Vagina (tissue), 2 donors: ENCODE measurements around the gene ATXN1. TPM values are rescaled to one million over a fixed set of nuclear protein-coding genes. Genes with fewer than 3 reads are reported as not detected.
A peak's percentile ranks its signal among the peaks of the same experiment; 100 is the strongest.
"Not testable (repeated sequence)": the region's sequence is repeated elsewhere in the genome, so short reads cannot be mapped to it uniquely, and the experiment has no call there.

Experiments used
- DNase-seq, 2 donors: peaks; one replicate each; pipeline ENCODE4 v3.0.0-alpha.2; 2017; ENCODE audit errors: extremely low spot score in 2 of 2
- H3K27ac ChIP-seq: fragments of 200-600 bp; sonication (generic); one replicate; pipeline ENCODE4 v1.5.1; 2019
- H3K27me3 ChIP-seq: fragments of 200-600 bp; sonication (generic); one replicate; pipeline ENCODE4 v1.5.1; 2019
- H3K36me3 ChIP-seq, 2 donors: fragments of 200-600 bp; sonication (generic); one replicate each; pipeline ENCODE4 v1.5.1; 2017 to 2019
- H3K4me1 ChIP-seq: fragments of 200-600 bp; sonication (generic); one replicate; pipeline ENCODE4 v1.5.1; 2019
- H3K4me3 ChIP-seq, 2 donors: fragments of 200-600 bp; sonication (generic); 1 replicate in 1 of 2; 2 replicates in 1 of 2; pipeline ENCODE4 v1.5.1; 2016 to 2019
- H3K9me3 ChIP-seq: fragments of 200-600 bp; sonication (generic); one replicate; pipeline ENCODE4 v1.5.1; 2019
- POLR2A ChIP-seq, 2 donors: fragments of 450-650 bp; IDR thresholded peaks; one replicate each; pipeline ENCODE4 v1.6.1; 2017; ENCODE audit warnings: antibody characterized with exemption in 2 of 2, mild to moderate bottlenecking in 2 of 2, moderate library complexity in 2 of 2
- POLR2AphosphoS5 ChIP-seq, 2 donors: sonication (generic); formaldehyde crosslinking; IDR thresholded peaks; one replicate each; pipeline ENCODE4 v1.9.0; 2017; ENCODE audit warnings: antibody characterized with exemption in 2 of 2, mild to moderate bottlenecking in 2 of 2, low read depth in 1 of 2; ENCODE audit not compliant: insufficient read depth in 1 of 2
- intact Hi-C: fragments of 100-400 bp; cut with DNase I; formaldehyde crosslinking; loops from one replicate; pipeline ENCODE4 v1.15.1; 2023
- total RNA-seq: library from RNA; depleted of rRNA; stranded (reverse); fragments of >200 nt; gene quantifications from one replicate; pipeline ENCODE4 v1.2.3, GENCODE V29; 2016
- TF ChIP-seq, protein P1 (sequence below), 3 experiments: fragments of 450-650 bp in 2 of 3; fragments of 200-600 bp in 1 of 3; sonication (generic) in 1 of 3; IDR thresholded peaks; one replicate each; pipeline ENCODE4 v1.5.1; 2017 to 2019; ENCODE audit warnings: antibody characterized with exemption in 3 of 3, mild to moderate bottlenecking in 2 of 3, moderate library complexity in 2 of 3

Gene ATXN1
- total RNA-seq, 1 donor from 2014 or later: 43.2 TPM

DNA sequence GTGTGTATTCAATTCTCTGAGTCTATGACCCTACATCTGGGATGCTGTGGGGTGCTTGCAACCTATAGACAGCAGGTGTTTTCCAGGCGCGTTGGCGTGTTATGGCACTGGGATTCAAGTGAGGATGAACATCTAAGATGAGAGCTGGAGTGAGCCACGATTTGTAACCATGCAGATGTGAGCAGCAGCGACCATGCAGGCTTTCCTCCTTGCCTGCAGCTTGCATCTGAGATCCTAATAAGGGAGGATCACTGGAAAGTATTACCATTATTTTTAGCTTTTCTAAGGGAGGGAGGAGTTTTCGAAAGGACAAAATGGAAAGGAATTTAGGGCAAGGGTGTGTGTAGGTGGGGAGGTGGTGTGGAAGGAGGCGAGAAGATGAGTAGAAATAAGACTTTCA, 216.7 kb downstream of the ATXN1 start:
- no peak overlapping the region for H3K4me3 ChIP-seq
- H3K27ac ChIP-seq: no peak overlapping the region
- TF ChIP-seq POLR2AphosphoS5 (IDR thresholded peaks at IDR 0.05; ENCODE audit: insufficient read depth in 1 of 2, low read depth in 1 of 2): no peak
- intact Hi-C loops: loop anchor here (10.0 kb wide), 1 partner anchor 220 kb away; the partner anchor contains the start of gene ATXN1
- no peaks in the 10 kb centered on the region for H3K36me3 ChIP-seq
- H3K4me1 ChIP-seq: peaks cover 23% of the 10 kb centered on the region
- DNase-seq: no peak
- H3K9me3 ChIP-seq: no peaks in the 10 kb centered on the region
- H3K27me3 ChIP-seq: no peaks in the 10 kb centered on the region

DNA sequence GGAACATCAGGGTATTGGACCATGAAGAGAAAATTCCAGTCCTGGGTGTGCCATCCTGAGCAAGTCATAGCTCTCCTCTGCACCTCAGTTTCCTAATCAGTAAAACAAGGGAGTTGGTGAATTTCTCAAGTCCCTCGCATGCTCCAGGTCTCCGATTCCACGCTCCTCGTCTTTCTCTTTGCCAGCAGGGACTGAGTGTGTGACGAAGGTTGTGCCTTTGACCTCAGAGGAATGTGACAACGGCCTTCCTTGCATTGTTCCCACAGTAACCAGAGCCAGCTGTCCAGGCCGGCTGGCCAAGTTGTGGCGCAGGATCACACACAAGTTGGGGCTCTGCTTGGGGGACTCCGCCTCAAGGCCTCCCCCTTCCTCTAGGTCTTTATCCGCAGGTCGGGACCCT, 217.3 kb downstream of the ATXN1 start:
- intact Hi-C loops: loop anchor here (10.0 kb wide), 1 partner anchor 221 kb away; the partner anchor contains the start of gene ATXN1
- Histone ChIP-seq H3K9me3 (no peaks in the 10 kb centered on the region), H3K27ac (peak overlapping the region; percentile 14), H3K36me3 (no peaks in the 10 kb centered on the region), H3K4me1 (peaks cover 23% of the 10 kb centered on the region), H3K27me3 (no peaks in the 10 kb centered on the region), H3K4me3 (no peak overlapping the region)
- no peak for DNase-seq
- TF ChIP-seq, protein P1, sequence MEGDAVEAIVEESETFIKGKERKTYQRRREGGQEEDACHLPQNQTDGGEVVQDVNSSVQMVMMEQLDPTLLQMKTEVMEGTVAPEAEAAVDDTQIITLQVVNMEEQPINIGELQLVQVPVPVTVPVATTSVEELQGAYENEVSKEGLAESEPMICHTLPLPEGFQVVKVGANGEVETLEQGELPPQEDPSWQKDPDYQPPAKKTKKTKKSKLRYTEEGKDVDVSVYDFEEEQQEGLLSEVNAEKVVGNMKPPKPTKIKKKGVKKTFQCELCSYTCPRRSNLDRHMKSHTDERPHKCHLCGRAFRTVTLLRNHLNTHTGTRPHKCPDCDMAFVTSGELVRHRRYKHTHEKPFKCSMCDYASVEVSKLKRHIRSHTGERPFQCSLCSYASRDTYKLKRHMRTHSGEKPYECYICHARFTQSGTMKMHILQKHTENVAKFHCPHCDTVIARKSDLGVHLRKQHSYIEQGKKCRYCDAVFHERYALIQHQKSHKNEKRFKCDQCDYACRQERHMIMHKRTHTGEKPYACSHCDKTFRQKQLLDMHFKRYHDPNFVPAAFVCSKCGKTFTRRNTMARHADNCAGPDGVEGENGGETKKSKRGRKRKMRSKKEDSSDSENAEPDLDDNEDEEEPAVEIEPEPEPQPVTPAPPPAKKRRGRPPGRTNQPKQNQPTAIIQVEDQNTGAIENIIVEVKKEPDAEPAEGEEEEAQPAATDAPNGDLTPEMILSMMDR (IDR thresholded peaks at IDR 0.05): no peak
- TF ChIP-seq POLR2A (IDR thresholded peaks at IDR 0.05) (no peak), POLR2AphosphoS5 (IDR thresholded peaks at IDR 0.05; ENCODE audit: insufficient read depth in 1 of 2, low read depth in 1 of 2) (no peak)

GRCh38 chr6:16543521-16543920, 217.7 kb downstream of the ATXN1 start:
- Histone ChIP-seq H3K27ac (no peak overlapping the region), H3K36me3 (no peaks in the 10 kb centered on the region), H3K4me1 (peaks cover 23% of the 10 kb centered on the region), H3K4me3 (no peak overlapping the region), H3K27me3 (no peaks in the 10 kb centered on the region), H3K9me3 (no peaks in the 10 kb centered on the region)
- intact Hi-C loops: loop anchor here (10.0 kb wide), 1 partner anchor 221 kb away; the partner anchor contains the start of gene ATXN1
- DNase-seq: no peak
- TF ChIP-seq POLR2AphosphoS5 (IDR thresholded peaks at IDR 0.05; ENCODE audit: insufficient read depth in 1 of 2, low read depth in 1 of 2) (no peak), POLR2A (IDR thresholded peaks at IDR 0.05) (no peak)
- TF ChIP-seq, protein P1 (IDR thresholded peaks at IDR 0.05): no peak

DNA sequence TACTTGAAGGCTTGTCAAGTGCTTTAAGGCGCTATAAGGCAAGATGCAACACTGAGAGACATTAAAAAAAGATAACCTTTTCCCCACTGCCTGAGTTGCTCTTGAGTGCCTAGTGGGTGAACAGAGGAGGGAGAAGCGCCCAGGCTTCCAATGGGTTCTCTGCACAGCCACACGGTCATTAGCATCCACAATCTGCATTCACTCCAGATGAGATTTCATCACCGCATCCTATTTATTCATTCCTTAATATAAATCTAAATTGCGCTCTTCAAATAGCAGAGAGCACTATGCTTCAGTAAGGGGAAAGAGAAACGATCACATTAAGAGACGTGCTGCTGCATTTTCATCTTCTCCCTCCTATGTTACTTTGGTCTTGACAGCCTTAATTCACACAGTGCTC, 219.2 kb downstream of the ATXN1 start:
- no peak for DNase-seq
- no peaks in the 10 kb centered on the region for H3K36me3 ChIP-seq
- H3K4me3 ChIP-seq: no peak overlapping the region
- no peak for TF ChIP-seq POLR2A (IDR thresholded peaks at IDR 0.05)
- TF ChIP-seq POLR2AphosphoS5 (IDR thresholded peaks at IDR 0.05; ENCODE audit: insufficient read depth in 1 of 2, low read depth in 1 of 2): no peak
- TF ChIP-seq, protein P1 (IDR thresholded peaks at IDR 0.05): no peak
- intact Hi-C loops: loop anchor here (10.0 kb wide), 1 partner anchor 223 kb away; the partner anchor contains the start of gene ATXN1
- H3K9me3 ChIP-seq: no peaks in the 10 kb centered on the region
- peaks cover 14% of the 10 kb centered on the region for H3K4me1 ChIP-seq
- no peak overlapping the region for H3K27ac ChIP-seq
- H3K27me3 ChIP-seq: no peaks in the 10 kb centered on the region

DNA sequence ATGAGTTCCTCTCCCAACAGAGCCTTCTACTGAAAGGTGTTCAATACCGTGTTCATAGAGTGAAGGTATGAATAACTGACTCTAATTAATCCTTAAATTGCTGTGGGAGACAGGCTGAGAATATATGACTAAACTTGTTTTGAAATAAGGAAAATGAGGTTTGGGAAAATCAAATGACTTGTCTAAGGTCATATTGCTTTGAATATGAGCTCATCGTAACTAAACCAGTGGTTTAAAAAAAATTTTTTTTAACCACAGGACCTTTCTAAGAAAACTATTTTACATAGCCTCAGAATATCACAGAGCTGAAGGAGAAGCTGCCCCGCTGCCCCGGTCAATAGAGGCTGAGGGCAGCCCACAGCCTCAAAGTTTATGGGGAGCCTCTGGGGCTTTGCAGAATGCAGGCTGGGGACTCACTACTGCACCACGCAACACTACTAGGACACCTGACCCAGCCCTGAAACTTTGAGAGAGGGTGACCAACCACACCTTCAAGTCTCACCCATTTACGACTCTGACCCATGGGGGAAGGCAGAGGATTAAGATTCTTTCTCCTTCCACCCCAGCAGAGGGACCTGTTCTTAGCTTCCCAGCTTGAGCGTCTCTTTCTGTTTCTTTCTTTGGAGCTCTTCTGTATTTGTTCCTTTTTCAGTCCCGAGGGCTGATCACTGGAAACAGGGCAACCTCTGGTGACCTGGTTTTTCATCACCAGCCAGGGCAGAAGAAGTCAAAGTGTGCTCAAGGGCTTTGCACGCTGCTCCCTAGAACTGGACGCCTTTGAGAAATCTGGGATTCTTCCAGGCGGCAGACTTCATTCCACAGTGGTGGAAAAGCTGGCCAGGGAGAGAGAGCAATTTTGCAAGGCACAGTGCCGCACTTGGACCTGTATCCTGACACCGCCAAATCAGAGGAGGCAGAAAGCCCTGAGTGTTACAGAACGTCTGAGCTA, 220.2 kb downstream of the ATXN1 start:
- H3K4me3 ChIP-seq: no peak overlapping the region
- intact Hi-C loops: loop anchor here (10.0 kb wide), 1 partner anchor 224 kb away; the partner anchor contains the start of gene ATXN1
- no peak overlapping the region for H3K27ac ChIP-seq
- H3K9me3 ChIP-seq: no peaks in the 10 kb centered on the region
- no peak for DNase-seq
- TF ChIP-seq, protein P1 (IDR thresholded peaks at IDR 0.05): no peak
- H3K36me3 ChIP-seq: no peaks in the 10 kb centered on the region
- H3K4me1 ChIP-seq: peaks cover 11% of the 10 kb centered on the region
- H3K27me3 ChIP-seq: no peaks in the 10 kb centered on the region

DNA sequence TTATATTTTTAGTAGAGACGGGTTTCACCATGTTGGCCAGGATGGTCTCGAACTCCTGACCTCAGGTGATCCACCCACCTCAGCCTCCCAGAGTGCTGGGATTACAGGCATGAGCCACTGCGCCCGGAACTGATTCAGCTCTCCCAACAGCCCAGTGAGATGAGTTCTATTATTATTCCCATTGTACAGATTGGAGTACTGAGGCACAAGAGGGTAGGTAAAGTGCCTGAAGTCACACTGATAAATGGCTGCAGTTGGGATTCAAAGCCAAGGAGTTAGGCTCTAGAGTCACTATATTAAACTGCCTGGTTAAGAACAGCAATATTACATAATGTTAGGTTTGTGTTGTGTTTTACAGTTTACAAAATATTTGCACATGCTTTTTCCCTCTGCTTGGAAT, 220.9 kb downstream of the ATXN1 start:
- not testable (repeated sequence) for H3K27ac ChIP-seq, H3K36me3 ChIP-seq, H3K27me3 ChIP-seq, H3K9me3 ChIP-seq, H3K4me3 ChIP-seq, DNase-seq
- intact Hi-C loops: loop anchor here (10.0 kb wide), 1 partner anchor 224 kb away; the partner anchor contains the start of gene ATXN1
- peaks cover 11% of the 10 kb centered on the region for H3K4me1 ChIP-seq
